ENCODE data around the gene PTMA. TPM values are rescaled to one million over a fixed set of nuclear protein-coding genes. Genes with fewer than 3 reads are reported as not detected.
A peak's percentile ranks its signal among the peaks of the same experiment; 100 is the strongest.

PTMA gene
- total RNA-seq, 1 experiment from 2014 or later, result 1,390 TPM

DNA sequence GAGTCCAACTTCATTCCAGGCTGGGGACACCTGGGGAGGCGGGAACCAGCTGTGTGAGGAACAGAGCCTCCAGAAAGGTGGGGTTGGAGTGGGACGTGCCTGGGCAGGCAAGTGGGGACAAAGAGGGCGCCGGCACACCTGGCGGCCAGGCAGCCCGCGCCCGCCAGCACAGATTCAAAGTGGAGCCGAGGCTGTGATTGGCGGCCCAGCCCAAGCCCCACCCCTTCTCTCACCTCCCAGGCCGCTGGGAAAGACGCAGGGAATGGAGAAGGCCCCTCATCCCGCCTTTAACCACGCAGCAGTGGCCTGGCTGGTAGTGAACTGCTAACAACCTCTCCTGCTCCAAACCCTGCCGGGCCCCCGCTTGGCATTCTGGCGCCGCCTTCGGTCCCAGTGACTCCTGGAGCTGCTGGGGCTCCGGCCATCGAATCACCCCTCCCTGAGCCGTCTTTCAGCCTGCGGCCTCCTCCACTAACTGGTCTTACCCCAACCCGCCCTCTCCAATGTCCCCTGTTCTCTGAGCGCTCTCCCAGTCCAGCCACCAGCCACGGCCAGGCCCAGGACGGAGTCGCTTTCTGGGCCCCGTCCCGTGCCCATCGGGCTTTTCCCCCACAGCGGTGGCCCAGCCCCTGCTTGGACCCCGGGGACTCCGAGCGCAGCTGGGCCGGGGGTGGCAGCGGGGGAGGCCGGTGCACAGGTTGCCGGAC, 27.9 kb upstream of the PTMA start:
- DNase-seq (ENCODE audit: low read depth, low spot score) (no peak), ATAC-seq (peak; percentile 7)
- TF ChIP-seq, protein P1, sequence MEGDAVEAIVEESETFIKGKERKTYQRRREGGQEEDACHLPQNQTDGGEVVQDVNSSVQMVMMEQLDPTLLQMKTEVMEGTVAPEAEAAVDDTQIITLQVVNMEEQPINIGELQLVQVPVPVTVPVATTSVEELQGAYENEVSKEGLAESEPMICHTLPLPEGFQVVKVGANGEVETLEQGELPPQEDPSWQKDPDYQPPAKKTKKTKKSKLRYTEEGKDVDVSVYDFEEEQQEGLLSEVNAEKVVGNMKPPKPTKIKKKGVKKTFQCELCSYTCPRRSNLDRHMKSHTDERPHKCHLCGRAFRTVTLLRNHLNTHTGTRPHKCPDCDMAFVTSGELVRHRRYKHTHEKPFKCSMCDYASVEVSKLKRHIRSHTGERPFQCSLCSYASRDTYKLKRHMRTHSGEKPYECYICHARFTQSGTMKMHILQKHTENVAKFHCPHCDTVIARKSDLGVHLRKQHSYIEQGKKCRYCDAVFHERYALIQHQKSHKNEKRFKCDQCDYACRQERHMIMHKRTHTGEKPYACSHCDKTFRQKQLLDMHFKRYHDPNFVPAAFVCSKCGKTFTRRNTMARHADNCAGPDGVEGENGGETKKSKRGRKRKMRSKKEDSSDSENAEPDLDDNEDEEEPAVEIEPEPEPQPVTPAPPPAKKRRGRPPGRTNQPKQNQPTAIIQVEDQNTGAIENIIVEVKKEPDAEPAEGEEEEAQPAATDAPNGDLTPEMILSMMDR (IDR thresholded peaks at IDR 0.05), result no peak
- TF ChIP-seq TCF7L2 (IDR thresholded peaks at IDR 0.05; ENCODE audit: low read depth, low read length) (no peak), SIN3A (IDR thresholded peaks at IDR 0.05; ENCODE audit: borderline replicate concordance, insufficient read depth, low read depth, low read length) (no peak), POLR2AphosphoS5 (IDR thresholded peaks at IDR 0.05; ENCODE audit: low read depth, low read length) (no peak)
- TF ChIP-seq, protein P2, sequence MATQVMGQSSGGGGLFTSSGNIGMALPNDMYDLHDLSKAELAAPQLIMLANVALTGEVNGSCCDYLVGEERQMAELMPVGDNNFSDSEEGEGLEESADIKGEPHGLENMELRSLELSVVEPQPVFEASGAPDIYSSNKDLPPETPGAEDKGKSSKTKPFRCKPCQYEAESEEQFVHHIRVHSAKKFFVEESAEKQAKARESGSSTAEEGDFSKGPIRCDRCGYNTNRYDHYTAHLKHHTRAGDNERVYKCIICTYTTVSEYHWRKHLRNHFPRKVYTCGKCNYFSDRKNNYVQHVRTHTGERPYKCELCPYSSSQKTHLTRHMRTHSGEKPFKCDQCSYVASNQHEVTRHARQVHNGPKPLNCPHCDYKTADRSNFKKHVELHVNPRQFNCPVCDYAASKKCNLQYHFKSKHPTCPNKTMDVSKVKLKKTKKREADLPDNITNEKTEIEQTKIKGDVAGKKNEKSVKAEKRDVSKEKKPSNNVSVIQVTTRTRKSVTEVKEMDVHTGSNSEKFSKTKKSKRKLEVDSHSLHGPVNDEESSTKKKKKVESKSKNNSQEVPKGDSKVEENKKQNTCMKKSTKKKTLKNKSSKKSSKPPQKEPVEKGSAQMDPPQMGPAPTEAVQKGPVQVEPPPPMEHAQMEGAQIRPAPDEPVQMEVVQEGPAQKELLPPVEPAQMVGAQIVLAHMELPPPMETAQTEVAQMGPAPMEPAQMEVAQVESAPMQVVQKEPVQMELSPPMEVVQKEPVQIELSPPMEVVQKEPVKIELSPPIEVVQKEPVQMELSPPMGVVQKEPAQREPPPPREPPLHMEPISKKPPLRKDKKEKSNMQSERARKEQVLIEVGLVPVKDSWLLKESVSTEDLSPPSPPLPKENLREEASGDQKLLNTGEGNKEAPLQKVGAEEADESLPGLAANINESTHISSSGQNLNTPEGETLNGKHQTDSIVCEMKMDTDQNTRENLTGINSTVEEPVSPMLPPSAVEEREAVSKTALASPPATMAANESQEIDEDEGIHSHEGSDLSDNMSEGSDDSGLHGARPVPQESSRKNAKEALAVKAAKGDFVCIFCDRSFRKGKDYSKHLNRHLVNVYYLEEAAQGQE (IDR thresholded peaks at IDR 0.05; ENCODE audit: insufficient read depth in 1 of 2, low read depth in 2 of 2, low read length in 1 of 2), result no peak
- BruUV-seq (replicated peaks), result no TSS peak
- peak overlapping the region; percentile 63; the same call in 1 of the 2 replicates for H3K27ac ChIP-seq (ENCODE audit: low read length)
- H3K27me3 ChIP-seq (ENCODE audit: control insufficient read depth, insufficient read depth, low read length), result no peaks in the 10 kb centered on the region
- peak overlapping the region; percentile 30 to 40; a peak in 3 of 4 replicates for H3K4me3 ChIP-seq (ENCODE audit: low read depth in 2 of 2, low read length in 2 of 2)
- in situ Hi-C loops (cut with HindIII; ENCODE audit: low pct_unique_long_range_greater_than_20kb, low sequenced_read_pairs), result no loop called here
- CTCF ChIA-PET, result interaction anchor here (0.8 kb wide), 1 partner anchor 34 kb away, joined by 4 read pairs; no protein-coding TSS in a partner anchor
- peaks cover 13% of the 10 kb centered on the region for H3K4me1 ChIP-seq (ENCODE audit: control insufficient read depth, insufficient read depth, low read length)
- H3K9me3 ChIP-seq (ENCODE audit: control insufficient read depth, insufficient read depth, low read depth, low read length), result no peaks in the 10 kb centered on the region
- POLR2A ChIA-PET, result no interaction called here
- intact Hi-C loops (cut with micrococcal nuclease; ENCODE audit: unreplicated experiment), result no loop called here
- peaks cover 2% of the 10 kb centered on the region; the same call in 1 of the 2 replicates for H3K36me3 ChIP-seq (ENCODE audit: control insufficient read depth, insufficient read depth, low read length)

DNA sequence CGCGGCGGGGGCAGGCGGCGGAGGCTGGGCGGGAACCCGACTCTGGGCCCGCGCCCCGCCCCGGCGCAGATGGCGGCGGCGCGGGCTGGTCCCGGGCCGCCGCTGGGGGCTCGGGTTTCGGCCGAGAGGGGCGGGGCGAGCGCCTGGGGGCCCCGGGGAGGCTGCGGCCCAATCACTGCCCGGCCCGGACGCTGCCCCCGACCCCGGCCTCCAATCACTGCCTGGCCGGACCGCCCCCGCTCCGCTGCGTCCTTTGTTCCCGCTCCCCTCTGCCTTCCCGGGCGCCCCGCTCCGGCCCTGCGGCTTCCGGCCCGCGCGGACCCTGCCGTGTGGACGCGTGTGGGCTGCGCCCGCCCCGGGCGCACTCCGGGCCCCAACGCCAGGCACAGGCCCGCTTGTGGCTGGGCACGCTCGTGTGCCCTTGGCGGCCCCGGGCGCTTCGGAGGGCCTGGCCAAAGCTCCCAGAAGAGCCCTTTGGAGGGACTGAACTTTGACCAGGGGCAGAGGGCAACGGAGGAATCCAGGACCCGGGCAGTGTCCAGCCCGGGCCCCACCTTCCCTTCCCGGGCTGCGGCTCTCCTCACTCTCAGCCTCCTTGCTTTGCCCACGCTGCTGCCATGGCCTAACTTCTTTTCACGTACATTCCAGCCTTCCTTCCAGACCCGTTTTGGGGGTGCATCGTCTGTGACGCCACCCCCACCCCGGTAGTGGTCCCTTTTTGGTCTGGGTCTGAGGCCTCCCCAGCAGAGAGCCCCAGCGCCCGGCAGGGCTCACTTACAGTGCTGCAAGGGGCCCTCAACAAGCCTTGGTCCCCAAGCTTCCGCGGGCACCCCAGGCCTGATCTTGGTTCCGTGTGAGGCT, 27.1 kb upstream of the PTMA start:
- no peak for TF ChIP-seq SIN3A (IDR thresholded peaks at IDR 0.05; ENCODE audit: borderline replicate concordance, insufficient read depth, low read depth, low read length)
- TF ChIP-seq, protein P2 (IDR thresholded peaks at IDR 0.05; ENCODE audit: insufficient read depth in 1 of 2, low read depth in 2 of 2, low read length in 1 of 2), result no peak
- no peak for TF ChIP-seq TCF7L2 (IDR thresholded peaks at IDR 0.05; ENCODE audit: low read depth, low read length)
- TF ChIP-seq, protein P1 (IDR thresholded peaks at IDR 0.05), result no peak
- TF ChIP-seq POLR2AphosphoS5 (IDR thresholded peaks at IDR 0.05; ENCODE audit: low read depth, low read length), result 0 out of 2 replicates have a peak, but pooled peaks have one; percentile 29
- ChIA-PET CTCF (no interaction called here), POLR2A (no interaction called here)
- no peaks in the 10 kb centered on the region for H3K9me3 ChIP-seq (ENCODE audit: control insufficient read depth, insufficient read depth, low read depth, low read length)
- in situ Hi-C loops (cut with HindIII; ENCODE audit: low pct_unique_long_range_greater_than_20kb, low sequenced_read_pairs), result no loop called here
- DNase-seq (ENCODE audit: low read depth, low spot score) (no peak), ATAC-seq (peak; percentile 71)
- H3K4me1 ChIP-seq (ENCODE audit: control insufficient read depth, insufficient read depth, low read length), result peaks cover 13% of the 10 kb centered on the region
- intact Hi-C loops (cut with micrococcal nuclease; ENCODE audit: unreplicated experiment), result no loop called here
- H3K27ac ChIP-seq (ENCODE audit: low read length), result peak overlapping the region; percentile 84
- no peaks in the 10 kb centered on the region for H3K27me3 ChIP-seq (ENCODE audit: control insufficient read depth, insufficient read depth, low read length)
- peaks cover 2% of the 10 kb centered on the region; the same call in 1 of the 2 replicates for H3K36me3 ChIP-seq (ENCODE audit: control insufficient read depth, insufficient read depth, low read length)
- peak overlapping the region; percentile 37 to 40 for H3K4me3 ChIP-seq (ENCODE audit: low read depth in 2 of 2, low read length in 2 of 2)
- no TSS peak for BruUV-seq (replicated peaks)

Measured in Panc1 (cell line).